Activated CD8-positive, alpha-beta T cell treated with anti-CD3 and anti-CD28 coated beads for 36 hours (primary cell): Measurements from ENCODE around the gene DCTD. TPM values are rescaled to one million over a fixed set of nuclear protein-coding genes. Genes with fewer than 3 reads are reported as not detected.

Source experiments
- ATAC-seq: fragments of 200-7000 bp; cut with Tn5 transposase; one replicate; pipeline ENCODE4 v1.10.0; 2021; ENCODE audit warnings: mild to moderate bottlenecking, moderate library complexity
- CTCF ChIA-PET: fragments of 350-600 bp; sonication (Branson Sonifier 250); formaldehyde crosslinking; loops from one replicate; lab custom pipeline; 2021; ENCODE audit warnings: antibody characterized with exemption; lab: Charles Lee
- POLR2A ChIA-PET: fragments of 350-600 bp; sonication (Branson Sonifier 250); formaldehyde crosslinking; loops from one replicate; lab custom pipeline; 2021; ENCODE audit warnings: antibody characterized with exemption; lab: Charles Lee
- DNase-seq: peaks from one replicate; pipeline ENCODE4 v3.0.0-alpha.2; 2020
- H3K27ac Mint-ChIP-seq: one replicate; pipeline ENCODE4 v1.8.0; 2021; ENCODE audit warnings: mild to moderate bottlenecking, mixed read lengths
- H3K27me3 Mint-ChIP-seq: one replicate; pipeline ENCODE4 v1.8.0; 2021; ENCODE audit warnings: mixed read lengths
- H3K36me3 Mint-ChIP-seq: one replicate; pipeline ENCODE4 v1.8.0; 2021; ENCODE audit warnings: low read depth, mixed read lengths
- H3K4me1 Mint-ChIP-seq: one replicate; pipeline ENCODE4 v1.8.0; 2021; ENCODE audit warnings: low read depth, mixed read lengths
- H3K4me3 Mint-ChIP-seq: one replicate; pipeline ENCODE4 v1.8.0; 2021; ENCODE audit warnings: mild to moderate bottlenecking, moderate library complexity, mixed read lengths
- H3K9me3 Mint-ChIP-seq: one replicate; pipeline ENCODE4 v1.8.0; 2021; ENCODE audit warnings: mixed read lengths
- intact Hi-C: fragments of 100-400 bp; cut with micrococcal nuclease; formaldehyde crosslinking; loops from one replicate; pipeline ENCODE4 v1.10.0; 2022
- total RNA-seq, 2 experiments: library from RNA; stranded (reverse); gene quantifications; one replicate each; pipeline ENCODE4 v1.2.3, GENCODE V29; 2021
- TF ChIP-seq, protein P1 (sequence below): fragments of 200-600 bp; IDR thresholded peaks from one replicate; pipeline ENCODE4 v1.8.0; 2022; ENCODE audit warnings: antibody characterized with exemption, mild to moderate bottlenecking

The DCTD gene
- total RNA-seq, 2 experiments from 2014 or later = 128 to 131 TPM

DNA sequence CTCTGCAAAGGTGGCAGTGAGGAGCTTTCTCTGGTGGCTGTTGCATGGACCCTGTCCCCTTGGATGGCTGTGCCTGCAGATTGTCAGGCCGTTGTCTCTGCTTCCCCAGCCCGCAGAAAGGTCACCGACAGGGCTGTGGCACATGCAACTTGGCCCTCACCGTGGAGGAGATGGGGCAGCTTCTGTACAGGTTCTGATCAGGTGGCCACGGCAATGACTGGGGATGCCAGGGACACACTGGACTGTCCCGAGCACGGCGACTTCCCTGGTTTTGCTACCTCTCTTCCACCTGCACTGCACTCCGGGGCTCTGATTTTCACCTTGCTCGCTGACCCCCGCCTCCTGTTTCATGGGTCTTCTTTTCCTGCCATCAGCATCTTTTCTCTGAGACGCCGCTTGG lies 43.5 kb downstream of the DCTD start:
- no peaks in the 10 kb centered on the region for H3K27me3 Mint-ChIP-seq
- H3K4me3 Mint-ChIP-seq = no peak overlapping the region
- no peaks in the 10 kb centered on the region for H3K4me1 Mint-ChIP-seq
- POLR2A ChIA-PET = no interaction called here
- TF ChIP-seq, protein P1, sequence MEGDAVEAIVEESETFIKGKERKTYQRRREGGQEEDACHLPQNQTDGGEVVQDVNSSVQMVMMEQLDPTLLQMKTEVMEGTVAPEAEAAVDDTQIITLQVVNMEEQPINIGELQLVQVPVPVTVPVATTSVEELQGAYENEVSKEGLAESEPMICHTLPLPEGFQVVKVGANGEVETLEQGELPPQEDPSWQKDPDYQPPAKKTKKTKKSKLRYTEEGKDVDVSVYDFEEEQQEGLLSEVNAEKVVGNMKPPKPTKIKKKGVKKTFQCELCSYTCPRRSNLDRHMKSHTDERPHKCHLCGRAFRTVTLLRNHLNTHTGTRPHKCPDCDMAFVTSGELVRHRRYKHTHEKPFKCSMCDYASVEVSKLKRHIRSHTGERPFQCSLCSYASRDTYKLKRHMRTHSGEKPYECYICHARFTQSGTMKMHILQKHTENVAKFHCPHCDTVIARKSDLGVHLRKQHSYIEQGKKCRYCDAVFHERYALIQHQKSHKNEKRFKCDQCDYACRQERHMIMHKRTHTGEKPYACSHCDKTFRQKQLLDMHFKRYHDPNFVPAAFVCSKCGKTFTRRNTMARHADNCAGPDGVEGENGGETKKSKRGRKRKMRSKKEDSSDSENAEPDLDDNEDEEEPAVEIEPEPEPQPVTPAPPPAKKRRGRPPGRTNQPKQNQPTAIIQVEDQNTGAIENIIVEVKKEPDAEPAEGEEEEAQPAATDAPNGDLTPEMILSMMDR = no peak
- peaks cover 16% of the 10 kb centered on the region for H3K36me3 Mint-ChIP-seq
- CTCF ChIA-PET = no interaction called here
- no peak overlapping the region for H3K27ac Mint-ChIP-seq
- H3K9me3 Mint-ChIP-seq = no peaks in the 10 kb centered on the region
- ATAC-seq (no peak), DNase-seq (no peak)
- intact Hi-C loops = no loop called here

DNA sequence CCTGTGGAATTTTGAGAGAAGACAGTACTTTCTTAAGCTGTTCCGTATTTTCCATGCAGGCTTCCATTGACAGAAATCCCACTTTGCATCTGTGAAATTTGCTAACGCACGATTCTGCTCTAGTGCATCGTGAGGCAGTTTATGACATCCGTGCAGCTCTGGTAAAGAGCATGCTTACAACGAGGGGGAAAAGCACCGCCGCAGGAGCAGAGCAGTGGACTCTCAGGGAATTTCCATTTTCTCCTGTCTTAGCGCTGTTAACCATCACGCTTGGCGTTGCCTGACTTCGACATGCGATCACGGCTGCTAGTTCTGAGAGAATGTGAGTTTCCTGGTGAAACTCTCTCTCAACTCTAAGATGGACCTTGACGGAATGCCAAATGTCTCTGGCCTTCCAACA lies 43.9 kb downstream of the DCTD start:
- no peaks in the 10 kb centered on the region for H3K4me1 Mint-ChIP-seq
- intact Hi-C loops = no loop called here
- no peak overlapping the region for H3K4me3 Mint-ChIP-seq
- TF ChIP-seq, protein P1 = no peak
- no peak overlapping the region for H3K27ac Mint-ChIP-seq
- H3K36me3 Mint-ChIP-seq = peaks cover 16% of the 10 kb centered on the region
- no peak for ATAC-seq
- no peak for DNase-seq
- ChIA-PET POLR2A (no interaction called here), CTCF (no interaction called here)
- H3K9me3 Mint-ChIP-seq = no peaks in the 10 kb centered on the region
- no peaks in the 10 kb centered on the region for H3K27me3 Mint-ChIP-seq

GRCh38 chr4:182872886-182873285 lies 44.3 kb downstream of the DCTD start:
- Mint-ChIP-seq H3K9me3 (no peaks in the 10 kb centered on the region), H3K27me3 (no peaks in the 10 kb centered on the region)
- CTCF ChIA-PET = no interaction called here

DNA sequence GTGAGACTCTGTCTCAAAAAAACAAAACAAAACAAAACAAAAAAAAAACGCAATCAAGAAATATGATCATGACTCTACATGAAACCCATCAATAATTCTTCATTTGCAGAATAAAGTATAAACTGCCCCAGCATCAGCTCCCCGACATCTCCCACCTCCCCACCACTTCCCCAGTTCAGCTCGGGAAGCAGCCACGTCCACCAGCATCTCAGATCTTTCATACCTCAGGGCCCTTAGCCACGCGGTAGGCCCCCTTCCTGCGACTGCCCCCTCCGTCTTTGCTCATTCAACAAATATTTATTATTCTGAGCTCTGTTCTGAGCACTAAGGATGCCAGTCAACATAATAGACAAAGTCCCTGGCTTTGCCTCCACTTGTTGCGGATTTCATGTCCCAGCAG lies 45.6 kb downstream of the DCTD start:
- ATAC-seq (no peak), DNase-seq (no peak)
- no peaks in the 10 kb centered on the region for H3K27me3 Mint-ChIP-seq
- TF ChIP-seq, protein P1 = no peak
- intact Hi-C loops = no loop called here
- H3K27ac Mint-ChIP-seq = no peak overlapping the region
- H3K9me3 Mint-ChIP-seq = no peaks in the 10 kb centered on the region
- H3K36me3 Mint-ChIP-seq = peaks cover 15% of the 10 kb centered on the region
- ChIA-PET CTCF (no interaction called here), POLR2A (interaction anchor here (0.8 kb wide), 1 partner anchor 379 kb away, joined by 3 read pairs; no protein-coding TSS in a partner anchor)
- no peak overlapping the region for H3K4me3 Mint-ChIP-seq
- H3K4me1 Mint-ChIP-seq = no peaks in the 10 kb centered on the region

More at GRCh38 chr4:182872886-182873285, 44.3 kb downstream of the DCTD start:
- no peaks in the 10 kb centered on the region for H3K4me1 Mint-ChIP-seq
- H3K27ac Mint-ChIP-seq = no peak overlapping the region
- intact Hi-C loops = no loop called here
- POLR2A ChIA-PET = no interaction called here
- H3K36me3 Mint-ChIP-seq = peaks cover 16% of the 10 kb centered on the region
- ATAC-seq (no peak), DNase-seq (no peak)
- TF ChIP-seq, protein P1 = no peak
- no peak overlapping the region for H3K4me3 Mint-ChIP-seq

GRCh38 chr4:182869697-182870096 lies 47.5 kb downstream of the DCTD start:
- ATAC-seq = no peak
- H3K9me3 Mint-ChIP-seq = no peaks in the 10 kb centered on the region
- H3K4me1 Mint-ChIP-seq = no peaks in the 10 kb centered on the region
- peaks cover 13% of the 10 kb centered on the region for H3K36me3 Mint-ChIP-seq
- TF ChIP-seq, protein P1 = no peak
- CTCF ChIA-PET = no interaction called here
- H3K27me3 Mint-ChIP-seq = no peaks in the 10 kb centered on the region
- DNase-seq = no peak
- no peak overlapping the region for H3K4me3 Mint-ChIP-seq
- intact Hi-C loops = no loop called here
- POLR2A ChIA-PET = no interaction called here
- no peak overlapping the region for H3K27ac Mint-ChIP-seq
